Activated CD4-positive, alpha-beta T cell treated with anti-CD3 and anti-CD28 coated beads, Interleukin-2, Interleukin-6, amounts not matched to agents 100 ng/mL and 50 ng/mL, durations not matched to agents 16 hours and 8 hours (primary cell): ENCODE data around the gene TNXB.
"Not testable (repeated sequence)": the region's sequence is repeated elsewhere in the genome, so short reads cannot be mapped to it uniquely, and the experiment has no call there.

Source experiments
- DNase-seq: peaks from one replicate; pipeline ENCODE4 v3.0.0-alpha.2; 2020

TNXB gene

DNA sequence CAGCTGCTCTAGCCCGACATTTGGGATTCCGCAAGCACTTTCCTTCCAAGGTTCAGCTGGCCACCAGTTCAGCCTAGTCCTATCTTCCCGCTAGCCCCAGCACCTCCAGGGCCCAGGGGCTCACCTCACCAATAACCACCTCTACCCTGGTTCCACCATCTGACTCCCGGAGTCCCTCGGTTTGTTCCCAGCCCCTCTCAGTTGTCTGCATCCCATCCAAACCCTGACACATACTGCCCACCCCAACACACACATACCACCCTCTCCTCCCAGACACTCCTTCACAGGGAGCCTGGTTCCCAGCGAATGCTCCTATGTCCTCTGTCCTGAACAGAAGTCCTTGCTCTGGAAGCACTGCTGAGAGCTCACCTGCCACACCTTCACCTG is 418 bp downstream of the TNXB start:
- DNase-seq: no peak

DNA sequence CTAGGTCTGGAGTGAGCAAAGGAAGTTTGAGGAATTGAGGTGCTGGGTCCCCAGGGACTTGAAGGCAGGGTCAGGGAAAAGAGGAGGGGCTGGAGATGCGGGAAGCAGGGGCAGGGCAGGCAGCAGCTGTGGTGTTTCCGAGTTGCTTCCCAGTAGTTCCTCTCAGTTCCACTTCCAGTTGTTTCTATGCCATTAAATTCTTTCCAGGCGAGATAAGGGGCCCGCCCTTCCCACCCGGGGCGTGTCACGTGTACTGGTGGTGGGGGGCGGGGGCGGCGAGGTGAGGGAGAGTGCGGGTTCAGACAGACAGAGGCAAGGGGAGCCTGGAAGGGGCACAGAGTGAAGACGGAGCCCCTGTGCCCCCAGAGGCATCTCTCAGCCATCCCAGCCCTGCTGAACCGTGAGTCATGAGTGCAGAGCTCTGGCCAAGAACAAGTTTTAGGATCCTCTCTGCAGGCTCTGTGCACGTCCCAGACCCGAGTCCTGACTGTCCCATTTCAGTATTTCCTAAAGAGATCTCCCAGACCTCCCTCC is 977 bp downstream of the TNXB start:
- DNase-seq: no peak

DNA sequence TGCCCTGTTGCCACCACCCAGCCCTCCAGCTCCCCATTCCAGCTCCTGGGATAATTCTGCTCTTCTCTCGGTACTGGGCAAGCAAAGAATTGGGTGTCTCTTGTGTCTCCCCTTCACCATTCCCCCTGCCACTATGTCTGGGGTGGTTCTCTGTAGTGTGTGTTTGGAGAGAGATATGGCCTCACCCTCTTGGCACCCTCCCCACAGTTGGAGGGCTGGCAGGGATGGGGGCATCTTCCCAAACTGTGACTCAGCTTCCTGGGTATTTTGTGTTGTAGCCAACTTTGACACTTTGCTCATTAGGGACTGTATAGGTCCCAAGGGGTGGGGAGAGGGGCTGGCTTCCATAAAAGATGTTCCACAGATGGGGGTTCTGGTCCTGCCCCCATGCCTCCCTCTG is 1.7 kb downstream of the TNXB start:
- no peak for DNase-seq

DNA sequence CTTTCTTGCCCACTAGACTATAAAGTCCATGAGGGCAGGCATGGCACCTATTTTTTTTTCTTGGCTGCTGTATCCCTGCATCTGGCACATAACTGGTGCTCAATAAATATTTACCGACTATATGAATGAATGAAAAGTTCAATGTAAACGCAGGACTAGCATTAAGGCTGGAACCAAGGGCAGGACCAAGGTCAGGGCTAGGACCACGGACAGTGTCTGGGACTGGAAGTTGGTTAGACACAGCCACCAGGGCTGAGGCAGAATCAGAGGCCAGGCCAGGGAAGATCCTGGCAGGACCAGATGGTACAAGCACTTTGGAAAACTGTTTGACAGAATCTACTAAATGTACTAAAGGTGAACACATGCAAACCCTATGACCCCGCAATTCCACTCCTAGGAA is 3.7 kb downstream of the TNXB start:
- DNase-seq: no peak

DNA sequence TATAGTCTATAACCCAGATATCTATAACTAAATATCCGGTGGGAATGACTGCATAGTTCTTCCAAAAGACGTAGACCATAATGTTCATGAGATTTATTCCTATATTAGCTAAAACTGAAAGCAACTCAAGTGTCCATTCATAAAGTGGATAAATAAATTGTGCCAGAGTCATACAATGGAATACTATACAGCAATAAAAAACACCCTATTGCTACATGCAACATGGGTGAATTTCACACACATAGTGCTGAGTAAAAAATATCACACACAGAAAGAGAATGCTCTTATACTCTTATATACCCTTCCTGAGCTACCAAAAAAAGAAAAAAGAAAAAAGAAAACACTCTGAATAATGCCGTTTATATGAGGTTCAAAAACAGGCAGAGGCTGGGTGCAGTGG is 6.9 kb downstream of the TNXB start:
- DNase-seq: no peak

DNA sequence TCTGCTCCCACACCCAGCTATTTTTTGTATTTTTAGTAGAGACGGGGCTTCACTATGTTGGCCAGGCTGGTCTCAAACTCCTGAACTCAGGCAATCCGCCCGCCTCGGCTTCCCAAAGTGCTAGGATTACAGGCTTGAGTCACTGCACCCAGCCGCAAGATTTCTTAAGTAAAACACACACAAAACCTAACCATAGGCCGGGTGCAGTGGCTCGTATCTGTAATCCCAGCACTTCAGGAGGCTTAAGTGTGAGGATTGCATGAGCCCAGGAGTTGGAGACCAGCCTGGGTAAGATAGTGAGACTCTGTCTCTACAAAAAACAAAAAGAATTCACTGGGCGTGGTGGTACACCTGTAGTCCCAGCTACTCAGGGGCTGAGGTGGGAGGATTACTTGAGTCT is 8.9 kb downstream of the TNXB start:
- not testable (repeated sequence) for DNase-seq

DNA sequence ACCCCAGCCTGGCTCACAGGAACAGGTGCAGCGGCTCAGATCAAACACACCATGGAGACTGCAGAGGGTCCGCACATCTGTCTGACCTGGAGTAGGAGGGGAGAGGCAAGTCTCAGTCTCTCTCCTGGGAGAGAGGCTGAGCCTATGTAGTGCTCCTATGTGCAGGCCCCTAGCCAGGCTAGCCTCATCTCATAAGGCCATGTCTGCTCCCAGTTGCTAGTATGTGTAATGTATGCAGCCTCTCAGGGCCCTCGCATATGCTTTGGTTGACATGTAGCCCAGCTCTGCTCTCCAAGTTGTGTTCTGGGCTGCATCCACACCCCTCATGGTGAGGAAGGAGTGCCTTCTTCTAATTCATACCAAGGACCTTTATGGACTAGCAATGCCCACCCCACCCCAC is 11.8 kb downstream of the TNXB start:
- no peak for DNase-seq

DNA sequence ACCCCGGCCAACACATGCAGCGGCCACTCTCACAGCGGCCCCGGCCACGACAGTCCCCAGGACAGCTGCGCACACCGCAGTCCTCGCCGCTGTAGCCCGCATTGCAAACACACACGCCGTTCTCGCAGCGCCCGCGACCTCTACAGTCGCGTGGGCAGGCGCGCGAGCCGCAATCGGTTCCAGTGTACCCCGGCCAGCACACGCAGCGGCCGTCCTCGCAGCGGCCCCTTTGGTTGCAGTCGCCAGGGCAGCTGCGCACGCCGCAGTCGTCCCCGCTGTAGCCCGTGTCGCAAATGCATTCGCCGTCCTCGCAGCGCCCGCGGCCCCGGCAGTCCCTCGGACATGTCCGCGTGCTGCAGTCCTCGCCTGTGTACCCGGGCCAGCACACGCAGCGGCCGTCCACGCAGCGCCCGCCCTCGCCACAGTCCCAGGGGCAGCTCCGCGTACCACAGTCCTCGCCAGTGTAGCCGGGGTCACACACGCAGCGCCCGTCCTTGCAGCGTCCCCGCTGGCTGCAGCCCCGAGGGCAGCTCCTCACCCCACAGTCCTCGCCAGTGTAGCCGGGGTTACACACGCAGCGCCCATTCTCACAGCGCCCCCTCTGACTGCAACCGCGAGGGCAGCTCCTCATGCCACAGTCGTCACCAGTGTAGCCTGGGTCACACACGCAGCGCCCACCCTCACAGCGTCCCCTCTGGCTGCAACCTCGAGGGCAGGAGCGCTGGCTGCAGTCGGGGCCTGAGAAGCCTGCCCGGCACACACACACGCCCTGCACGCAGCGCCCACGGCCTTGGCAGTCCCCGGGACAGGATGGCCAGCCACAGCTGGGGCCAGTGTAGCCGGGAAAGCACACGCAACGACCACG is 12.5 kb downstream of the TNXB start:
- no peak for DNase-seq

DNA sequence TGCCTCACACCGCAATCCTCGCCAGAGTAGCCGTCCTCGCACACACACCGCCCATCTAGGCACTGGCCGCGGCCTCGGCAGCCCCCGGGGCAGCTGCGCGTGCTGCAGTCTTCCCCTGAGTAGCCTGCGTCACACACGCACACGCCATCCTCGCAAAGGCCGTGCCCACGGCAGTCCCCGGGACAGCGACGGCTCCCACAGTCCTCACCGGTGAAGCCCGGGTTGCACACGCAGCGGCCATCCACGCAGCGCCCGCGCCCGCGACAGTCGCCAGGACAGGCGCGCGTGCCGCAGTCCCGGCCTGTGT is 13.1 kb downstream of the TNXB start:
- DNase-seq: no peak

DNA sequence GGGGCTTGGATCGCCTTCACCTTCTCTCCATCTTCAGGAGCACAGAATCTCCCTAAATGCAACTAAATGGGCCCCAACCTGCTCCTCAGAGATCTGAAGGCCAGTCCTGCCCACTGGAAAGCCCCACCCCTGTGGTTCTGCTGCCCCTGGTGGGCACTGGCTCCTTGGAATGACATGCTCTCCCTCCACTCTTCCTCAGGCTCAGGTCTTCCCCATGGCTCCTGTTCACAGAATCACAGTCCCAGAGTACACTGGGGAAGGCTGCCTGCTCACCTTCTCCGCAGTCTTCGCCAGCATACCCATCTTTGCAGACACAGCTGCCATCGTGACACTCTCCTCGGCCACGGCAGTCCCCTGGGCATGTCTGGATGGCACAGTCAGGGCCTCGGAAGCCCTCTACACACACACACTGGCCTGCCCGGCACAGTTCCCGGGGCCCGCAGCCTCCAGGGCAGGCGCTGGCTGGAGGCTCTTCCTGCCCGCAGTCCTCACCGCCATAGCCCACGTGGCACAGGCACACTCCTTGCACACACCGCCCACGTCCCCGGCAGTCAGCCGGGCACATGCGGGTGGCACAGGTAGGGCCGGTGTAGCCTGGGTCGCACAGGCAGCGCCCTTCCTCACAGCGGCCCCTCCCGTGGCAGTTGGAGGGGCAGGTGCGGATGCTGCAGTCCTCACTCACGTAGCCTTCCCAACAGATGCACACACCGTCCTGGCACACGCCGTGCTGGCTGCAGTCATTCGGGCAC is 13.6 kb downstream of the TNXB start:
- no peak for DNase-seq

DNA sequence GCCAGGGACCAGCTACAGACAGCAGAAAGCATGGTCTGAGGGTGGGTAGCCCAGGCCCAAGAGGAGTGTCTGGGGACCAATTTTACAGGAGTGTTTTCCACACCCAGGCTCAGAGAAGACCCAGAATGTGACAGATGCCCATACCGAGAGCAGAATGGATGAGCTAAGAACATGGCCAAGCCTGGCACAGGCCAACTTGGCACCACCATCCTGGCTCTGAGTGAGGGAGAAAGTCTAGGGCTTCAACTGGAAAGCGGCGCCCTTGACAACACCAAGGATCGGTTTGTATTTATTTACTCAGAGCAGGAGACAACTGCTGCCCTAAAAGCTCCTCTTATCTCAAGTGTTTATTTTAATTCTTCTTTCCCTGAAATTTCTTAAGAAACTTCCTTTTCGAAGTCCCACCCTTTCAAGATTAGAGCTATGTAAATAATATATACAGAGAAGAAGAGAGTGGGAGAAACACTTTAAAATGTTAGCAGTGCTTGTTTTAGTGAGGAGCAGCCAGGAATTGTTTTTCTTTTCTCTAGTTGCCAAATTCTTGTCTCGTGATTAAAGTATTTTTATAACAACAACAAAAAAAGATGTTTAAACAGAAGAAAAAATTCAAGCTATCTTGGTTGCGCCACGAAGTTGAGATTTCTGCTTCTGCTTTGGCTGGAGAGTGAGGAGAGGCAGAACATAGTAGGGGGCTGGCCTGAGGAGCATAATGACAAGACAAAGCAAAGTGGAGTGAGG is 16.2 kb downstream of the TNXB start:
- no peak for DNase-seq

DNA sequence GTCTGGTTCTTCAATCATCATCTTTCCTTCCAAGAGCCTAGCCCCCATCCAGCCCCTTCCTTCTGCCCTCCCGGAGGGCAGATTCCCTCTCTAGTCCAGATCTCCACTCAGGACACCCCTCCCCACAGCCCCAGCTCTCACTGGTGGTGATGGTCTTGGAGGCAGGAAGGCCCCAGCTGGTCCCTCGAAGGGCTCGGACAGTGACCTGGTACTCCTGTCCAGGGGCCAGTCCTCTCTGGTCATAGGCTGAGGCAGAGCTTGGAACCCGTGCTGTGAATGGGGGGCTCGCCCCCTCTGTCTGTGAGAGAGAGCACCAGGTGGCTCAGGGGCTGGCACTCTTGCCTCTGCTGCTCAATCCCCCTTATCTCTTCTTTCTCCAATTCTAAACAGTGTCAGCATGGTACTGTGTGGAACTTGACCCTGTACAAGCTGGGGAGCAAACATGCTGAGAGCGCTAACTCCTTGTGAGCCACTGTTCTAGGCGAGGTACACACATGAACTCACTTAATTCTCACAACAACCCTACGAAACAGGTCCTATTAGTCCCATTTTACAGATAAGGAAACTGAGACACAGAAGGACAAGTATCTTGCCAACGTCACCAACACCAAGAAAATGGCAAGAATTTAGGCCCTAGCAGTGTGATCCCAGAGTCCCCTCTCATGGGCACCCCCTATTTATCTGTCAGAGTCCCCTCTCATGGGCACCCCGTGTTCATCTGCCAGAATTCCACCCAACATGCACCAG is 19.9 kb downstream of the TNXB start:
- no peak for DNase-seq

DNA sequence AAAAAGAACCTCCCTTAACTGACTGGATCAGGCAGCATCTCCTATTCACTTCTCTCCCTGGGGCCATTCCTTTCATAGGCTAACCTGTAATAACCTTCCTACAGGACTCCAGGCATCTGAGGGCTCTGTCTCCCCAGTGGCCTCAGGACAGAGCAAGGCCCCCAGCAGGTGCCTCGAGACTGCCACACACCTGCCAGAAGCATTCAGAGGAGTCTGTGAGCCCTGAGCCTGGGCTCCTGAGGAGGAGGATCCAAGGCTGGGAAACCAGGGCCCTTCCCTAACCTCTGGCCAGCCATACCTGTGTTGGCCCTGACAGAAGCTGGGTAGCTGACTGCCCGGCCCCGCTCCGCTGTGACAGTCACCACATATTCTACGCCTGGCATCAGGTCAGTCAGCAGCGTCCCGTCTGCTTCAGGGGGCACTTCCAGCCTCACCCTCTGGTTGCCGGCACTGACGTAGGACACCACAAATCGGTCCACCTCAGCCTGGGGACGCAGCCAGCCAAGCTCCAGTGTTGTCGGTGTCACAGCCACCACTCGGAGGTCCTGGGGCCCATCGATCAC is 20.6 kb downstream of the TNXB start:
- no peak for DNase-seq

DNA sequence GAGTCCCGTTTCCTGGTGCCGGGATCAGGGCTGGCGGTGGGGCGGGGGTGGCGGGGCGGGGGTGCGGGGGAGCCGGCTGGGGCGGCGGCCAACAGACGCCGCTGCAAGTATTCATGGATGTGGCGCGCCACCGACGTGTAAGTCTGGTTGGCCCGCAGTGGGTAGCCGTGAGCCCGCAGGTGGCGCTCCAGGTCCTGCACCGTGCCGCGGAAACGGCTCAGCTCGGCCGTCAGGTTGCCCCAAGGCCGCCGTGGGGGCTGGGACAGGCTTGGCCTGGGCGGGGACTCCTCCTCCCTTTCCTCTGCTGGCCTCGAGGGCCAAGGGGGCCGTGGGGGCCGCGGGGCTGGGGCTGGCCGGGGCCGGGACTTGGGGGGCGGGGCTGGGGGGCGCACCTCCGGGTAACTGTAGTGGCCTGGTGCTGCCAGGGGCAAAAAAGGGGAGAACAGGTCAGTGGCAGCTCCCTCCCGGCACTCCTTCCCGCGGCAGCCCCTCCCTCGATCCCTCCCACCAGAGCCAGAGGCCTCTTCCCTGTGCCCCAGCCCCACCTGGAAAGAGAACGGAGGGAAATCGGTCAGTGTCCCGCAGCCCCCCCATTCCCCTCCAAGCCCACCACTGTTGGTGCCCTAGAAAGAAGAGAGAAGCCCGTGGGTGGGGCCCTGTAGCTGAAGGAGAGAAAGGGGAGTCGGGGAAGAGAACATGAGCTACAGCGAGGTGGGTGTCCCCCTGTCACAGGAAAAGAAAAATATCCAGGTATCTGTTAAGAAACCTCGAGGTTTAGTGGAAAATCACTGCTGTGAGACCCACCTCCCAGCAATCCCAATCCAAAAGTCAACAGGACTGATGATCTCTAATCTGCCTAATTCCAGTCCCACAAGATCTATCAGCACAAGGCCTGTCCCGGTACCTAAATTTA is 21.3 kb downstream of the TNXB start:
- DNase-seq: peak; percentile 79

DNA sequence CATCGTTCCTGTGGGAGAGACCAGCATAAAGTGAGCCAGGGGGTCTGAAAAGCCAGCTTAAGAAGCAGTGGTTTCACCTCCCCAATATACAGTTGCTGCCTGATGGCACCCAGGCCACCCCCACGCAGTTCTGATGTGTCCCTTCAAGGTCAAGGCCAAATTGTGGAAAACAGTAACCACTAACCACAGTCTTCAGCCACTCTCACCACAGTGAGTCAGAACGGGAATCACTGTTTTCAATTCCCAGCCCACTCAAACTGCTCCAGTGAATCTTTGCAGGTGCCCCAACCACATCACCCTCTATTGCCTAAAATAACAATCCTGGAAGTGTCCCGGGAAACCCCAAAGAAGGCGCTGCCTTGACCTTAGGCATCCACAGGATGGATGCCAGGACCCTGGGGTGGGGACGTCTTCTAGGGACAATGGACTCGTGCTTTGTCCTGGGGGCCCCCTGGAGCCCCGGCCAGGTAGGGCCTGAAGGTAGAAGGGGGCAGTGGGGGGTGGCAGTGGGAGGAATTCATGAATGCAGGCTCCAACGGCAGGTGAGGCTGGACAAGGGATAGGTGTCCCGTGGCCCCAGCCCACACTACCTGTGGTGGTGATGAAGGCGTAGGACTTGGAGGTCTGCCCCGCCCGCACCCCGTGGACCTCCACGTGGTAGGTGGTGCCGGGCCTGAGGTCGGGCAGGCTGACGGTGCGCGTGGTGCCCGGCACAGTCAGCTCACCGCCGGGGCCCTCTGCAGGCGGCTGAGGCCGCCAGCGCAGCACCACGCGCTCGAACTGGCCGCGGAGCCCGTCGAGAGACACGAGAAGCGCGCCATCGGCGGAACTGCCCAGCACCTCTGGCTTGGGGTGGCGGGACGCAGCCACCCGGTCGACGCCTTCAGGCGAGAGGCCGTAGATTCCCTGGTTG is 22.2 kb downstream of the TNXB start:
- peak; percentile 65 for DNase-seq

DNA sequence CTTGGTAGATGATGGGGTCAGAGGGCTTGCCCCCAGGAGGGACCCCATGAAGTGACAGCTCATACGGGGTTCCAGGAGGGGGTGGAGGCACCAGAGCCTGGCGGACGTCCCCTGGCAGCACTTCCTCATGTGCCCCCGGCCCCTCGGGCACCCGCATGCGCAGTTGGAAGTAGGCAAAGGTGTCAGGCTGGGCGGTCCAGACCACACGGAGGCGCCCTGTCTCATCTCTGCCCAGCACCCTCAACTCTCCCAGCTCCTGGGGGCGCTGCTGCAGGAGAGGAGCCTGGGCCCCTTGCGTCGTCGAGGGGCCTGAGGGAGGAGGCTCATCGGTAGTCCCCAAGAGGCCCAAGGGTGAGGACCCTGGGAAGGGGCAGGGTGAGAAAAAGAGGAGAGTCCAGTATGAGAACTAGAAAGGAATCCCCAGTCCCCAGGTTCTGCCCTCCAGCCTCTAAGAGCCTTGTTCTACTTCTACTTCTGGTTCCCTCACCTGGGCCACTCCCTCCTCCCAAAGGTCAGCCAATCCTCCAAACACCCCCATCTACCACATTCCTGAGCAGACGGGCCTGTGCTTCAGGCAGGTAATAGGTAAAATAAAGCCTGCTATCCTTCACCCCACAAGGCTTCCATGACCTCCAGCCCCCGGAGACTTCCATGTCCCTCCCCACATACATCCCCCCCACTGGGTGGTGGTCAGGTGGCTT is 23.2 kb downstream of the TNXB start:
- no peak for DNase-seq

DNA sequence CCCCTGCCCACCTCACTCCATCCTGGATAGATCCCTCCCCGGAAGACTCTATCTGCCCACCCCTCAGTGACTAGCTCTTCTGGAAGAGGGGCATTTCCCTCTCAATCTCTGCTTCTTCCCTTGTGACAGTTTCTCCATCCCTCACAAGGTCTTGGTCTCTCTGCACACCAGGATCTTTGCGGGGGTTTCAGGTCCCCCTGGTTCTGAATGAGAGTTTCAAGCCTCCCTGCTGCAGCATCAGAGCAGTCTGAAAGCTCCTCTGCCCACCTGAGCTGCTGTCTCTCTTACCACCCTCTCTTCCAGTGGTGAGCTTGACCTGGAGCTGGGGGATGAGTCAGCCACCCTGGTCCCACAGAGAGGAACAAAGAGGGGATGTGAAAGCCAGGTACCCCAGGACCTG is 24.4 kb downstream of the TNXB start:
- no peak for DNase-seq

DNA sequence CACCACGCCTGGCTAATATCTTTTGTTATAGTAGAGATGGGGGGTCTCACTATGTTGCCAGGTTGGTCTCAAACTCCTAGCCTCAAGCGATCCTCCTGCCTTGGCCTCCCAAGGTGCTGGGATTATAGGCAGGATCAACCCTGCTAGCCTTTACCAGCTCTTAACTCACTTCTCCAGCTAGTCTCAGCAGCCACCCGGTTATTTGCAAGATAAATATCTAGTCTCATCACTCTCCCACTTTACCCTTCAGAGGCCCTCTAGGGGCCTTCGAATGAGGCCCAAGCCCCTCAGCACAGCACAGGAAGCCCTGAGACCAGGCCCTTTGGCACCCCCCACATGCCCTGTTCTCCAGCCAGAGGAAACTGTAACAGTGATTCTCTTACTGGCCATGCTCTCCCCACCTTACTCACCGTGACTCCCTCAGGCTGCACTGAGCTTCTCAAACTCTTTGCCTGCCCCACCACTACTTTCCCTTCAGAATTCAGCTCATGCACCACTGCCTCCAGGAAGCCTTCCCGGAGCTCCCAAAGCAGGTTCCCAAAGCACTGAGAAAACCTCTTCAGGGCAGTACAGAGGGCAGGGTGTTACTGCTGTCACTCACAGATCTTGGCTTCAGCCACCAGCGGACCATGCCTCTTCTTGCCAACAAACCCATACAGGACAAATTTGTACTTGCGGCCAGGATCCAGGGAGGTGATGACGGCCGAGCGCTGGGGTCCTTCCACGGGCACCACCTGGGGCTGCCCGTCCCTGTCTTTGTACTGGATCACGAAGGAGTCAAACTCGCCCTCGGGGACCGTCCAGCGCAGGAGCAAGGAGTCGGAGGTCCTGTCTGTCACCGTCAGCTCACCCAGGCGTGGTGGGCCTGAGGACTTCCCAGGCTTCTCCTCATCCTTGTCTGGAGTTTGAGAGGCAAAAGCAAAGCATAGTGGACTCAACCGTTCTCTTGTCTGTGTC is 25.0 kb downstream of the TNXB start:
- DNase-seq: no peak
